HG03521 (cell line): Measurements from ENCODE around the gene FAM9C.
"Not testable (repeated sequence)": the region's sequence is repeated elsewhere in the genome, so short reads cannot be mapped to it uniquely, and the experiment has no call there.

Experiments
- ATAC-seq: cut with Tn5 transposase; IDR thresholded peaks from one replicate; pipeline ENCODE4 v1.9.1; 2021; ENCODE audit warnings: mild to moderate bottlenecking, moderate library complexity; ENCODE audit not compliant: unreplicated experiment

The FAM9C gene

DNA sequence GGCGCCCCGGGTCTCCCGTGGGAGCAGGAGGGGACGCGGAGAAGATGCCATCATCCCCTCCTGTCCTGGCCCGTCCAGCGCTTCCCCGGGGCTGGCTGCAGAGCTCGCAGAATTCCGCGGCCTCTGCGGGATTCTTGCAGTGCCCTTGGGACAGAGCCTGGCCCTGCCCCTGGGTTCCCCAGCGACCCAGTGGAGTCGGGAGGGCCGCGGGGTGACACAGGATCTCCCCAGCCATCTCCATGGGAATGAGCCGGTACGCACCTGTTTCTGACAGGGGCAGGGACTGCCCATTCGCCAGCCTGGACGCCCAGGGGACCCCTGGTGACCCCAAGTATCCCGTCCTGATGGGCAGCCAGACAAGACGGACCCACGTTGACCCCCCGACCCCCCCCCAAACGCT is 482 bp downstream of the FAM9C start:
- no peak for ATAC-seq

DNA sequence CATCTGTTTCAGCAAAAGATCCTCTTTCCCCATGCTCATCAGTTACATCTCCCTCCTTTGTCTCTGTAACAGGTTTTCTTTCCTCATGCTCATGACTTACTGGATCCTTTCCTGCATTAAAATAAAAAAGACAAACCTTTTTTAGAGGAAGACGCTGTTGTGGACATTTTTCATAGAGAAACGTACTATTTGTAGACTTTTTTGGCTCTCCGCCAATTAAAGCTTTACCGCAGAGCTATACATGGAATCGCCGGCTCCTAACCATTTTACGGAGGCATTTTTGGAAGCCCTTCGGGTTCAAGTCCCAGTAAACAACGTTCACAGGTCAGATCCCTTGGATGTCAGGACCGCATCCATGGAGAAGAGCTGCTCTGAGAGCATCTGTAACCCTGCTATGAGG is 1.3 kb downstream of the FAM9C start:
- no peak for ATAC-seq

DNA sequence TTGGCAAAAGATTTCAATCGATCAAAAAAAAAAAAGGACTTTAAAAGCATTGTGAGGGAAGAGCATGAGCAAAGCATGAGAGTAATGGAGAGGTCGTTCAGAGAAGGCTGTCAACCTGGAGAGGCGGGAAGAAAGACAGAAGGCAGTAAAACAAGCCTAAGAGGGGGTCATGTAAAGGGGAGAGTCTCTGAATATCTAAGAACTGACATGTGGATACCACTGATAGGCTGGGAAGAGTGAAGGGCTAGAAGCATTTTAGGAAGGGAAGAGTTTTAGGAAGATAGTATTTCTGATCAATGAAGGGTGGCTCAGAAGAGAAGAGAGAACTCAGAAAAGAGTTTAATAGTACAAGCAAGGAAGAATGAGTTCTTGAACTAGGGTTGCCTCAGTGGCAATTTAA is 7.5 kb downstream of the FAM9C start:
- no peak for ATAC-seq

GRCh38 chrX:13033193-13033592 is 11.2 kb downstream of the FAM9C start:
- ATAC-seq, result no peak

DNA sequence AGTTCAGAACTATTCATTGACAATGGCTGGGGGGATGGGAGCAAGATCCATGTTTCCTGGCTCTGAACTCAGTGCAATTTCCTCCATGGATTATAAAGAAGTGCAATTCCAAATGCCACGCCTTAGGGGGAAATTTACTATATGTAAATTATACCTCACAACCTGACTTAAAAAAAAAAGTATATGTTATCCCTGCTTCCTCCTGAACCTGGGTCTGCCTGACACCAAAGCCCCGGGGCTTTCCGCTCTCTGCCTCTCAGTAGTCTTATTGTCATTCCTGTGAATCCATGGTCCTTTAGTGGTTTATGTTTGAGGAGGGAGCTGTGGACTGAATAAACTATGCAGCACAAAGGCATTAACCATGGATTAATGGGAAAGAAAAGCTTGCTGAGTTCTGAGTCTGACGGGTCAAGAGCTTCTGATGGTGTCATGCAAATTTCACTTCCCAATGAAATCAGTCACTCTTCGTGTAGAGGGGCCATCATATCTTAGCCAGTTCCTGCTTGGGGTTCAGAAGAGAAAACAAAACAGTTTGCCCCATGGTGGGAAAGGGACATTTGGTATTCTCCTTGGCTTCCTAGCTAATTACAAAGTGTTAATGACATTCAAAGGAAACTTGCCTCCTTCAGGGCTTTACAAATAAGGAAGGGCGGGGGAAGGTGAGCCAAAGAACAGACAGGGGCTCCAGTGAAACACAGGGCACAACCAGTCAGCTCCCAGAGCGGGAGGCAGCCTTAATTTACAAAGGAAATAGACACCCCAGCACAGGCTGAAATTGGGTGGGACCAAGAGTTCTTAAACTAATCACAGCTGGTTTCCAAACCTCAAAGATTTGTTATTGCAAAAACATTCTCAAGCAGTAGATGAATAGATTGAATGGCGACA is 14.3 kb downstream of the FAM9C start:
- ATAC-seq, result no peak

GRCh38 chrX:13029637-13029886 is 14.9 kb downstream of the FAM9C start:
- ATAC-seq, result no peak

GRCh38 chrX:13028871-13029636 is 15.4 kb downstream of the FAM9C start:
- ATAC-seq, result no peak

GRCh38 chrX:13026877-13027652 is 17.4 kb downstream of the FAM9C start:
- ATAC-seq, result no peak

DNA sequence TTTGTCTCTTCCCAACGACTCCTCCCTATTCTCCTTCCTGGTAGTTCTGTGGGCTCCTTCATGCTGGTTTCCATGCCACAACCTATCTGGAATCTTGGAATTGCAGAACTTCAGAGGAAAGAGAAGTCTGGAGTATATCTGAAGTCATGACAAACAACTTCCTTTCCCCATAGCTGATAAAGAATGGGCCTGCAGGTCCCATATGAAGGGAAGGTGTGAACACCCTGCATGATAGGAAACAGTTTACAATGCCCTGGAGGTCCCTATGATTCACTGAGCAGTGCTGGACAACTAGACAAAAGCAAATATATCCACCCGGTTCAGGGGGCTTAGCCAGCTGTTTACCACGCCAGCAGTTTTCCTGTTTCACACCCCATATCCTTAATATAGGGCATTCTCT is 19.4 kb downstream of the FAM9C start:
- no peak for ATAC-seq

DNA sequence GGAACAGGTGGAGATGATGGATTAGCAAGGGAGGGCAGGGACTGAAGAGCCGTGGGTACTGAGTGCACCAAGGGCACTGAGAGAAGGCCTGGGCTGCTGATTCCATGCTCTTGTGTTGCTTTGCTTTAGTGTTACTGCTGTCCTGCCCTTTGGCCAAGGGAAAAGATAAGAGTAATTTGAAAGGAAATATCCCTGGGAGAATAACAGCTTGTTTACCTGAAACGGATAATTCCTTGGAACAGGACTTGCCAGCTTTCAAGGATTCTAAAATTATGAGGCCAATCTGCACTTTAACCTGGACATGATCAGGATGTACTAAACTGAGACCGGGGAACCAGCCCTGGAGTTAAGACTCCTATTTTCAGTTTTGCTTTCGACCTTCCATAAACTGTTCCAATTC is 20.4 kb downstream of the FAM9C start:
- no peak for ATAC-seq

GRCh38 chrX:13023567-13023966 is 20.9 kb downstream of the FAM9C start:
- ATAC-seq, result no peak

DNA sequence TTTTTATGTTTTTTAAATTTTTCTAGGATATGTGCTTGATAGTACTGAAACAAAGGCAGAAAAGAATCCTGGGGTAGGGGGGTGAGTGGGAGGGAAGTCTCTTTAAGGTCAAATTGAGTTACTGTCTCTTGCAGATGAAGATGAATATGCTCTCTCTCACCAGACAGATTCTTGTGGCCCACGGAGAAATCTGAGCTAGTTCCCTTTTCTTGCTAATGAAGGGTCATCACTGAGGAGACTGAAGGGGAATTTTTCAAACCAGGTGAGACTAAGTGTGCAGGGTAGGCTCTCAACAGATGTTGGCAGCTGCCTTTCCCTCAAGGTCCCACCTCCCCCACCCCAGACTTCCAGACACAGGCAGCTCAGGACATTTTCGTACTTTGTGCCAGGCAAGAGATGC is 21.5 kb downstream of the FAM9C start:
- ATAC-seq, result peak; percentile 53

GRCh38 chrX:13016731-13017130 is 27.7 kb downstream of the FAM9C start:
- ATAC-seq, result not testable (repeated sequence)

- ATAC-seq, result no peak
These were observed 28.7 kb downstream of the FAM9C start for GRCh38 chrX:13015536-13016236.

GRCh38 chrX:13014111-13015096 is 30.0 kb downstream of the FAM9C start:
- ATAC-seq, result no peak

DNA sequence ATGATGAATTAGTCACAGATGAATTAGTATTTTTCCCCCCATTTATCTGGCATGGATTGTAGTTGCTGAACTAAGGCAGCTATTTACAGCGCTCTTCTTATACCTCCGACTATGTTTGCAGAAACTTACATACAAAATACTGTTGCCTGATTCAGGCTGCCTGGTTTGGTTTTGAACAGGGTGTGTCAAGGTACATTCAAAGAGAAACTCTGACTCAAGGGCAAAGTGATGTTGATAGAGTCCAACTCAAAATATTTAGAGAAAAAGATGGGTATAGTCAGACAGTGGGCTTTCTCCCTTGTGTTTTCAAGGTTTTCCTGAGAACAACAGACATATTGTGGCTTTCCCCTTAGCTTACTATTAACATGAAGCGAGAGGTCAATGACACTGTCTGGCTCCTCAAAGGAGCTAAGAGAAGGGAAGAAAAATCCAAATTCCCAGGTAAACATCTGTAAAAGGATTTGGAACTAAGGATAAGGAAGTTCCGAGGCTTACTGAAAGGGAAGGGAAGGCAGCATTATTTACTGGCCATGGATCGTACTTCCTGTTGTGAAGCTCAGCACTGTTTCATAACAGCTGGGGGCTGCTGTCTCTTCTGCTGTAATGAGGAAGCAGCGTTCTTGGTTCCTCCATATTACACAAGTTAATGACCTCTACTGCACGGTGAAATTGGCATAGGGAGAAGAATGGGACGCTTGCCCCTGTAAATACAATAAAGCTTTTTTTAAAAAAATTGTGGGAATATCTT is 30.9 kb downstream of the FAM9C start:
- peak; percentile 84 for ATAC-seq

- ATAC-seq, result no peak
These were observed 33.9 kb downstream of the FAM9C start for GRCh38 chrX:13010546-13010945.

DNA sequence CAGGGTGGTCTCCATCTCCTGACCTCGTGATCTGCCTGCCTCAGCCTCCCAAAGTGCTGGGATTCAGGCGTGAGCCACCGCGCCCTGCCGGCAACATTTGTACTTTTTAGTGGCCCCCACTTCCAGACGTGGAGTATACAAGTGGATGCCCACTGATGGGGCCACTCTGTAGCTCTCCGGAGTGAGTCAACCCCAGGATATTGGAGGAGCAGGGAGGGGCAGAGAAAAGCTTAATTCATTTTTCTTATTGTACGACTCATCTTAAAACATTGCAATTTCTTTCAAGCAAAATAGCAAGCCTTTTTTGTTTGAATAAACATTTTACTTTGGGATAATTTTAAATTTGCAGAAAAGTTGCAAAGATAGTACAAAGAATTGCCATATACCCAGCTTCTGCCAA is 34.6 kb downstream of the FAM9C start:
- ATAC-seq, result no peak

DNA sequence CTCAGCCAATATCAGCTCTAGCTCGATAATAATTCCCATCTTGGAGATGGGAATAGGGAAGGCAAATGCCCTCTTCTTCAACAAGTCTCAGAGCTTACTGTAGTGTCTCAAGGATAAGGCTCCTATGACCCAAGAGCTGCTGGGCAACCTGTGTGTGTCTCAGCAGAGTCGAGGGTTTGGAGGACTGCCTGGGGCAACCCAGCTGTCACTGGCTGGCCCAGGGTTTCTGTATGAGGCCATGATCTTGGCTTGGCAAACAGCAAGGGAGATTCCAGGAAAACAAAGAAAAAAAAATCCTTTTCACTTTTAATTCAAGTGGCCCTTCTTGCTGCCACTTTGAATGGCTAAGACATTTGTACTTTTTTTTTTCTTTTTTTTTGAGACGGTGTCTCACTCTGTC is 35.1 kb downstream of the FAM9C start:
- no peak for ATAC-seq
